Hematopoietic multipotent progenitor cell treated with erythropoietin and hydrocortisone succinate and interleukin-3 and kit ligand, for 17 days (in vitro differentiated cells): Measurements from ENCODE around the gene DLGAP1.
A peak's percentile ranks its signal among the peaks of the same experiment; 100 is the strongest.

ENCODE experiments used
- DNase-seq: peaks from one replicate; pipeline ENCODE4 v3.0.0-alpha.2; 2015; ENCODE audit warnings: low spot score

The DLGAP1 gene

GRCh38 chr18:3603421-3604234, 851.5 kb downstream of the DLGAP1 start:
- DNase-seq: peak; percentile 93

GRCh38 chr18:3601106-3601755, 853.9 kb downstream of the DLGAP1 start:
- peak; percentile 33 for DNase-seq

GRCh38 chr18:3599861-3600260, 855.2 kb downstream of the DLGAP1 start:
- DNase-seq: peak; percentile 45

GRCh38 chr18:3599195-3599594, 855.9 kb downstream of the DLGAP1 start:
- peak; percentile 84 for DNase-seq

- DNase-seq: peak; percentile 51
Observed at GRCh38 chr18:3598581-3598980, 856.5 kb downstream of the DLGAP1 start.

GRCh38 chr18:3597409-3598357, 857.4 kb downstream of the DLGAP1 start:
- DNase-seq: peak; percentile 76

- peak; percentile 93 for DNase-seq
Observed at GRCh38 chr18:3596637-3597384, 858.3 kb downstream of the DLGAP1 start.

GRCh38 chr18:3596324-3596636, 858.8 kb downstream of the DLGAP1 start:
- DNase-seq: no peak

GRCh38 chr18:3595369-3596273, 859.5 kb downstream of the DLGAP1 start:
- DNase-seq: peak; percentile 87

GRCh38 chr18:3594760-3595368, 860.2 kb downstream of the DLGAP1 start:
- DNase-seq: peak; percentile 82

- peak; percentile 96 for DNase-seq
Observed at GRCh38 chr18:3593904-3594759, 861.0 kb downstream of the DLGAP1 start.

GRCh38 chr18:3593381-3593903, 861.7 kb downstream of the DLGAP1 start:
- DNase-seq: no peak

- DNase-seq: no peak
Observed at GRCh38 chr18:3592864-3593263, 862.2 kb downstream of the DLGAP1 start.

GRCh38 chr18:3590096-3590630, 864.9 kb downstream of the DLGAP1 start:
- DNase-seq: no peak

- DNase-seq: peak; percentile 92
Observed at GRCh38 chr18:3585656-3586509, 869.2 kb downstream of the DLGAP1 start.

- DNase-seq: no peak
Observed at GRCh38 chr18:3584897-3585460, 870.1 kb downstream of the DLGAP1 start.

- DNase-seq: no peak
Observed at GRCh38 chr18:3584266-3584861, 870.7 kb downstream of the DLGAP1 start.
